AML-193 (cell line): Measurements from ENCODE around the gene TCOF1.
"Not testable (repeated sequence)": the region's sequence is repeated elsewhere in the genome, so short reads cannot be mapped to it uniquely, and the experiment has no call there.

Experiments
- DNase-seq, 2 experiments: peaks; one replicate each; lab custom pipeline; 2025; lab: John Stamatoyannopoulos, UW

The TCOF1 gene

GRCh38 chr5:150406103-150406722, 48.7 kb downstream of the TCOF1 start:
- no peak for DNase-seq

DNA sequence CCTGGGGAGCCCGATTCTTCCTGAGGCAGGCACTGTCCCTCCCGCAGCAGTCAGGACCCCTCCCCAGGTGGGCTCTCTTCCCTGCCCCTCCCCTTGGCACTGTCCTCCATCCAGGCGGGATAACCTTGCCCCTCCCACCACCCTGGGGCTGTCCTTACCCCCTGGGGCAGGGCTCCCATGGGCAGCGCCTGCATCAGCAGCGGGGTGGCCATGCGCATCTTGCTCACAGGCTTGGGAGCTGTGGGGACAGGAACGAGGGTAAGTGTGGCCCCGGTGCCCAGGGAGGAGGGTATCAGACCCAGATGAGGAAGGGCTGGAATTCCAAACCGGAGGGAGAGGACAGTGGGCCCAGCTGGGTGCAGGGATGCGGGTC, 49.2 kb downstream of the TCOF1 start:
- no peak for DNase-seq

GRCh38 chr5:150407096-150407720, 49.7 kb downstream of the TCOF1 start:
- no peak for DNase-seq

DNA sequence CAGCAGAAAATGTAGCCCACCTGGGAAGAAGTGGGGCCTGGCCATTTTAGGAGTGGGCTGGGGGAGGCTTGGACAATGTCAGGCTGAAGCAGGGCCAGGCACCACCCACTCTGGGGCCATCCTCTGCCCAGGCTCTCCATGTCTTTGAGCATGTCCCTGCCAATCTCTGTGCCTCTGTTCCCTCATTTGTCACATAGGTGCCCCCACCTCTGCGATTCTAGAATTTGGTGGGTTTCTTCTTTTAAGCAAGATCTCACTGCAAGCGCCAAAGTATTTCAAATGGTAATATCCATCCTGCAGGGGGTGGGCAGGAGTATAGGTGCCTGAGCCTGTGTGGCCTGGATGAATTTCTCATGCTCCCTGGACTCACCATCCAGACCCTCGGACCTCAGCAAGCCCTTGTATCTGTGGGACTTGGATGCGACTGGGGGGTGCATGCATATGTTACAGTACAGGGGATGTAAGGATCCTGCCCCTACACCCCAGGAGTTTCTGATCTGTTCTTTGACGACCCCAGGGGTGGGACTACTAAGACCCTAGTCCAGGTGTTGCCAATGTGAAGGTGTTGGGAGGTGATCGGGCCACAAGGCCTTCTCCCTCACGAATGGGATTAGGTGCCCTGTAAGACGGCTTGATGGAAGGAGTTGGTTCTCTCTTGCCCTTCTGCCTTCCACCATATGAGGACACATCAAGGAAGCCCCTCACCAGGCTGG, 50.9 kb downstream of the TCOF1 start:
- DNase-seq = no peak

DNA sequence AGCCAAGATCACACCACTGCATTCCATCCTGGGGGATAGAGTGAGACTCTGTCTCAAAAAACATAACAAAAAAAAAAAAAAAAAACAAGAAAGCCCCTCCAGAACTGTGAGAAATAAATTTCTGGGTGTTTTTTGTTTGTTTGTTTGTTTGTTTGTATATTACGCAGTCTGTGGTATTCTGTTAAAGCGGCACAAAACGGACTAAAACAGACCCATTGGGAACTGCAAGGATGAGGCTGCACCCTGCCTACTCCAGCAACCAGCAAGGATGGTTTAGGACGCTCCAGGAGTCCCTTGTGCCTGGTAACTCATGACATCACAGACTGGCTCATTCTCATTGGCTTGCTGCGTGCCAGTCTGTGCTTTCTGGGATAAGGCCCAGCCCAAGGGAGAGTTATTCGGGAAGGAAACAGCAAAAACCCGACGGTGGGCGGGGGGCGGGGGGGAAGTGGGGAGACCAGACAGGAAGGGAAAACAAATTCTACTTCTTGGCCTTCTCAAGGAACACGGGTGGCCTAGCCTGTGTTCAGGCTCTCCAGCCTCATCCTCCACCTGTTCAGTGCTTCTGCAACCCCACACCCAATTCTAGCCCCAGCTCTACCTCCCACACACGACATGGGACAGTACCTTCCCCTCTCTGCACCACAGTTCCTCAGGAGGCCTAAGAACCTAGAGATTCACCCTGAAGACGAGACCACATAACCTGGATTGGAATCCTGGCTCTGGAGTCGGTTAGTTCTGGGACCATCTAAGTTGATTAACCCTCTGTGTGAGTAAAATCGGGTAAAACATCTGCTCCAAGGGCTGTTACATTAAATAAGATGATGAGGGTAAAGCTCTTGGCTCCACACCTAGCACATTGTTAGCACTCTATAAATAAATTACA, 52.4 kb downstream of the TCOF1 start:
- peak; percentile 75 to 77 for DNase-seq

DNA sequence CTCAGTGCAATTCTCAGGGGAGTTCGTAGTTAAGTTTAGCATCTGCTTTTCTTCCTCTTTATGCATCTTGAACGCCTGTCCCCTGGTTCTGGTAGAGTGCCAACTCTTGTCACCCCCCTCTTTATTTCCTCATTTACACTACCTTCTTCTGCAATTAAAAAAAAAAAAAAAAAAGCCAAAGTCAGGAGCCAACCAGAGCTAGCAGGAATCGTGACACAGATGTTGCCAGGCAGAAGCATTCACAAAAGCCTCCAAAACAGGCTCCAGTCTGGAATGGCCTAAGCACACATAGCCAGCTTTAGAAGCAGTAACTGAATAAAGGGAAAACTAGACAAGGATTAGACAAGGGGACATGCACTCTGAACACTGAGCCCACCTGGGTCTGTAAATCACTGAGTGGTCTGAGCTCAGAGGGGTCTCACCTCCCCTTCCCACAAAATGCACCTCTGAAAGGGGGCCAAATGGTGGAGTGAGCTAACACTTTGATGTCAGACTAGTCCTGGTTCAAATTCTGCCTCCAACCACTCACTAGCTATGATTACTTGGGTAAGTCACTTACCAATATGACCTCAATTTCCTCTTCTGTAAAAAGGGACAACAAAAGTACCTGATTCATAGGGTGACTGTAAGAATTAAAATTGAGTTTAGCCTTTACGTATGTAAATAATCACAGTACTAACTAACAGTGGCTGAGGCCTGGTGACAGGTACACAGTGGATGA, 53.2 kb downstream of the TCOF1 start:
- peak; percentile 95 for DNase-seq

GRCh38 chr5:150411245-150411979, 53.9 kb downstream of the TCOF1 start:
- DNase-seq = peak; percentile 21 to 27

- peak; percentile 52 to 79 for DNase-seq
These were observed 55.0 kb downstream of the TCOF1 start, which contains the start of gene CD74 for GRCh38 chr5:150412319-150413175. Gene CD74, minus strand, starts transcription at chr5:150412910. Its CDS starts 161 bp downstream, at chr5:150412749.

DNA sequence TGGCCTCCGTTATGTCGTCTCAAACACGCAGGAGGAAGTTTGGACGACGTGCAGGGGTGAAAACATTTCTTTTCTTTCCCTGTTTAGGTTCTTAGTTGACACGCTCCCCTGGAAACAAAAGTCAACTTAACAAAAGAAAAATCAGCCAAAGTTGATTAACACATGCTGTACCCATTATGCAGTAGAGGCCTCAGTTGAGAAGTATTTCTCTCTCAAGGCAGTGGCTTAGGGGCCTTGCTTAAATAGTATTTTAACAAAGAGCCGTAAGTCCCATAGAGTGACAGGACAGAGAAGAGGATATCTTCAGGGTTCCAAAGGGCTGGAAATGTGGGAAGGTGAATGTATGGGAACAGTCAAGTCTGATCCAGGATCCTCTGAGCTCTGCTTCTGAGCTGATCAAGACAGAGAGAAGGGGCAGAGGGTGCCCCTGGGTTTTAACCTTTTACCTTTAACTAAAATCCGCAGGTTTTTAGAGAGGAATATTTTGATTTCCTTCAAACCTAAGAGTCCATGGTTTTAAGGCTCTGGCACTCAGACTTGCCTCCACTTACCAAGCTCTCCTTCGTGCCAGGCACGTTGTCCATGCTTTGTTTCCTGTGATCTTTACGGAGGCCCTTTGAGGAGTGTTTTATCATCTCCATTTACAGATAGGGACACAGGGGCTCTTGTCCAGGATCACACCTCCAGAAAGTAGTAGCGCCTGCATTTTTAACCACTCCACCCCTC, 55.8 kb downstream of the TCOF1 start:
- DNase-seq = no peak

DNA sequence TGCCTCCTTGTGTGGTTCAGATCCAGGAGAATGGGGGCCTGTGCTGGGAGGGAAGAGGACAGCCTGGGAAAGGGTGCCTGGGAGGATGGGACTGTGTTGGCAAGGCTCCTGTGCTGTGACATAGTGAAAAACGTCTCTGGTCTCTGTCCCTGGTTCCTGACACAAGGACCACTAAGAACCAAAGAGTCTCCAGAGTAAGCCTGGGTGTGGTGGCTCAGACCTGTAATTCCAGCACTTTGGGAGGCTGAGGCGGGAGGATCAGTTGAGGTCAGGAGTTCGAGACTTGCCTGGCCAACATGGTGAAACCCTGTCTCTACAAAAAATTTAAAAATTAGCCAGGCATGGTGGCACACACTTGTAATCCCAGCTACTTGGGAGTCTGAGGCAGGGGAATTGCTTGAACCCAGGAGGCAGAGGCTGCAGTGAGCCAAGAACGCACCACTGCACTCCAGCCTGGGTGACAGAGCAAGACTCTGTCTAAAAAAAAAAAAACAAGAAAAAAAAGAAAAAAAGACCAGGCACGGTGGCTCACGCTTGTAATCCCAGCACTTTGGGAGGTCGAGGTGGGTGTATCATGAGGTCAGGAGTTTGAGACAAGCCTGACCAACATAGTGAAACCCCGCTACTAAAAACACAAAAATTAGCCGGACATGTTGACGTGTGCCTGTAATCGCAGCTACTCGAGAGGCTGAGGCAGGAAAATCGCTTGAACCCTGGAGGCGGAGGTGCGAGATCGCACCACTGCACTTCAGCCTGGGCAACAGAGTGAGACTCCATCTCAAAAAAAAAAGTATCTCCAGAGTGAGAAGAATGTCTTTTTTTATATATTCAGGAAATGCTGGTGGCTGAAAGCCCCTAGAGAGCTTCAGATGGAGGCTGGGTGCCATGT, 56.6 kb downstream of the TCOF1 start:
- DNase-seq = not testable (repeated sequence)

GRCh38 chr5:150419630-150420270, 62.3 kb downstream of the TCOF1 start:
- DNase-seq = no peak

- no peak for DNase-seq
These were observed 64.6 kb downstream of the TCOF1 start for GRCh38 chr5:150422075-150422474.

- no peak for DNase-seq
These were observed 65.3 kb downstream of the TCOF1 start for GRCh38 chr5:150422758-150423157.

GRCh38 chr5:150426165-150426564, 68.7 kb downstream of the TCOF1 start:
- DNase-seq = not testable (repeated sequence)

DNA sequence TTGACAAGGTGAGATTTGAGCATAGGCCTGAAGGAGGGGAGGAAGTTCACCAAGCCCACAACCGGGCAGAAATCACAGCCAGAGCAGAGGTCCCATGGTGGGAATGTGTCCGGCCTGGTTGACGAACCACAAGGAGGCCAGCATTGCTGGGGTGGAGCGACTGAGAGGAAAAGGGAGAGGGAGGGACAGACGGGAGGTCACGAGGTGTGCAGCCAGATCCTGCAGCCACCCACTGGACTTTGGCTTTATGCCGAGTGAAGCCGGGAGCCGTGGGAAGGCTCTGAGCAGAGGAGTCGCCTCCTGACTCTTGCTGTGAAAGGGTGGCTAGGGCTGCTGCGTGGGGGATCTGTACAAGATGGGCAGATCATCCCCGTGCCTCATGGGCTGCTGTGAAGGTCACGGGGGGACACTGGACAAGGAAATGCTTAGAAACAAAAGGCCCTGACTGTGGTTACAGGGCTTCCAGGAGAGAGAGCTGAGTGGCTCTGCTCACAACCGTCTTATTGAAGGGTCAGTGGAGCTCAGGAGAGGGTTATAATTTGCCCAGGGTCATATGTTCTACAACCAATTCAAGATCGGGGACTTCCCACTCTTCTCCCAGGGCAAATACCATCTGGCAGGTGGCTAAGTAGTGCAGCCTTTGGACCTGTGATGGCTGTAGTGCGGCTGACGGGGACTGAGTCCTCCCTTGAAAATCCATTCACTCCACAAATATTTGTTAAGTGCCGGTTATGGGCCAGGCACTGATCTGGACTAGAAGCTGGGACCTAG, 70.8 kb downstream of the TCOF1 start:
- no peak for DNase-seq

- DNase-seq = no peak
These were observed 71.5 kb downstream of the TCOF1 start for GRCh38 chr5:150428978-150429377.

DNA sequence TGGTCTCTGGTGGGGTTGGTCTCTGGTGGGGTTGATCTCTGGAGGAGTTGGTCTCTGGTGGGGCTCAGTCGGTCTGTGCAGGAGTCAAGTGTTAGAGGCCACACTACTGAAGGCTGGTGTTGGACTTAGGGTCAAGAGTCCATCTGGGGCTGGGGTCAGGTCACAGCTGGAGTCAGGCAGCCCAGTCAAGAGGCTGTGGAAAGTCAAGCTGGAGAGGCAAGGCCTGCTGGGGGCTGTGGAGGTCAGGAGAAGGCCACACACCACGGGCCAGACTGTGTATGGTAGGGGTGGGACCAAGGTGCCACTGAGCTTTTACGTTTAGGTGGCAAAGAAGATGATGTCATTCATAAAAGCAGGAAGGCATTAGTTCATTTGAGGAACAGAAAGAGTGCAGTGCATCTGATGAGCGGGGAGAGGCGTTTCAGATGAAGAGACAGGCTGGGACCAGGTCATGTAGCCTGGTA, 71.9 kb downstream of the TCOF1 start:
- no peak for DNase-seq
